Mesendoderm (in vitro differentiated cells): ENCODE measurements around the gene OSBPL6.

ENCODE experiments used
- DNase-seq: peaks from one replicate; pipeline ENCODE4 v3.0.0; 2013
- H2AK5ac ChIP-seq: 2 replicates; pipeline ENCODE4 v1.6.1; 2013; ENCODE audit warnings: low read length, inconsistent platforms
- H2BK120ac ChIP-seq: 2 replicates; pipeline ENCODE4 v1.6.1; 2013; ENCODE audit warnings: low read depth, mild to moderate bottlenecking, low read length, moderate library complexity, mixed read lengths
- H2BK15ac ChIP-seq: replicated peaks from 2 replicates; pipeline ENCODE4 v1.6.1; 2013; ENCODE audit warnings: low read depth, mild to moderate bottlenecking, moderate library complexity
- H2BK5ac ChIP-seq: 2 replicates; pipeline ENCODE4 v1.6.1; 2013; ENCODE audit warnings: low read length, inconsistent platforms
- H3K18ac ChIP-seq: 2 replicates; pipeline ENCODE4 v1.6.1; 2013; ENCODE audit warnings: mild to moderate bottlenecking, low read length, mixed read lengths
- H3K23ac ChIP-seq: one replicate; pipeline ENCODE4 v1.6.1; 2013; ENCODE audit warnings: low read length
- H3K27ac ChIP-seq: 2 replicates; pipeline ENCODE4 v1.5.1; 2013; ENCODE audit warnings: low read depth, mild to moderate bottlenecking, inconsistent platforms, low read length, moderate library complexity
- H3K27me3 ChIP-seq: 2 replicates; pipeline ENCODE4 v1.6.1; 2013; ENCODE audit warnings: low read length, control low read depth, mild to moderate bottlenecking, inconsistent platforms; ENCODE audit not compliant: insufficient read depth, poor library complexity
- H3K36me3 ChIP-seq: 2 replicates; pipeline ENCODE4 v1.6.1; 2013; ENCODE audit warnings: low read length, inconsistent platforms; ENCODE audit not compliant: control insufficient read depth, insufficient read depth
- H3K4ac ChIP-seq: one replicate; pipeline ENCODE4 v1.6.1; 2013; ENCODE audit warnings: low read depth, mild to moderate bottlenecking, low read length, moderate library complexity
- H3K4me1 ChIP-seq: 2 replicates; pipeline ENCODE4 v1.6.1; 2013; ENCODE audit warnings: low read depth, low read length, inconsistent platforms; ENCODE audit not compliant: control insufficient read depth
- H3K4me2 ChIP-seq: 2 replicates; pipeline ENCODE4 v1.6.1; 2013; ENCODE audit warnings: low read length
- H3K4me3 ChIP-seq: 2 replicates; pipeline ENCODE4 v1.5.1; 2013; ENCODE audit warnings: mild to moderate bottlenecking, low read length
- H3K56ac ChIP-seq: one replicate; pipeline ENCODE4 v1.6.1; 2013; ENCODE audit warnings: low read length
- H3K79me1 ChIP-seq: 2 replicates; pipeline ENCODE4 v1.6.1; 2013; ENCODE audit warnings: low read length, inconsistent platforms
- H3K79me2 ChIP-seq: 2 replicates; pipeline ENCODE4 v1.6.1; 2013; ENCODE audit warnings: mild to moderate bottlenecking, low read length; ENCODE audit not compliant: control insufficient read depth, insufficient read depth
- H3K9ac ChIP-seq: 2 replicates; pipeline ENCODE4 v1.6.1; 2013; ENCODE audit warnings: low read length, inconsistent platforms
- H4K5ac ChIP-seq: one replicate; pipeline ENCODE4 v1.6.1; 2013; ENCODE audit warnings: low read length
- H4K8ac ChIP-seq: one replicate; pipeline ENCODE4 v1.6.1; 2013; ENCODE audit warnings: low read depth, mild to moderate bottlenecking, control low read depth, low read length, moderate library complexity
- WGBS: extraction: QIAGEN DNeasy Blood & Tissue Kit; methylation state at CpG from one replicate; pipeline ENCODE4 v1.1.7; 2013; ENCODE audit warnings: low lambda C conversion rate, missing lambda C conversion rate; ENCODE audit not compliant: insufficient coverage; ENCODE audit errors: extremely low coverage; 5-methylcytosine and 5-hydroxymethylcytosine counted together

The OSBPL6 gene

GRCh38 chr2:178331474-178332432 lies 137.4 kb downstream of the OSBPL6 start:
- no peaks in the 10 kb centered on the region for H3K79me1 ChIP-seq
- no peak overlapping the region for H2BK5ac ChIP-seq
- H3K4me1 ChIP-seq, result no peaks in the 10 kb centered on the region
- no peak overlapping the region for H3K4me2 ChIP-seq
- H3K23ac ChIP-seq, result no peak overlapping the region
- no peaks in the 10 kb centered on the region for H3K36me3 ChIP-seq
- no peak overlapping the region for H2AK5ac ChIP-seq
- no peak overlapping the region for H3K27ac ChIP-seq
- no peaks in the 10 kb centered on the region for H3K27me3 ChIP-seq
- H3K79me2 ChIP-seq, result no peaks in the 10 kb centered on the region
- H4K5ac ChIP-seq, result no peak overlapping the region
- H2BK120ac ChIP-seq, result no peak overlapping the region
- H3K4ac ChIP-seq, result no peak overlapping the region
- 100% methylated on average over 1 of the region's 9 CpGs for WGBS
- H2BK15ac ChIP-seq, result no peak overlapping the region
- no peak overlapping the region for H3K4me3 ChIP-seq
- DNase-seq, result no peak
- H3K56ac ChIP-seq, result no peak overlapping the region
- H4K8ac ChIP-seq, result no peak overlapping the region
- H3K9ac ChIP-seq, result no peak overlapping the region
- H3K18ac ChIP-seq, result no peak overlapping the region

GRCh38 chr2:178333851-178334250 lies 139.5 kb downstream of the OSBPL6 start:
- no peak overlapping the region for H2BK15ac ChIP-seq
- H2BK120ac ChIP-seq, result no peak overlapping the region
- no peak overlapping the region for H3K23ac ChIP-seq
- no peak overlapping the region for H3K27ac ChIP-seq
- no peak overlapping the region for H3K9ac ChIP-seq
- no peak overlapping the region for H3K18ac ChIP-seq
- no peak overlapping the region for H3K56ac ChIP-seq
- no peak overlapping the region for H3K4ac ChIP-seq
- no peaks in the 10 kb centered on the region for H3K79me1 ChIP-seq
- no peak overlapping the region for H3K4me2 ChIP-seq
- H3K4me1 ChIP-seq, result no peaks in the 10 kb centered on the region
- no peak overlapping the region for H2AK5ac ChIP-seq
- no peak overlapping the region for H4K8ac ChIP-seq
- no peaks in the 10 kb centered on the region for H3K36me3 ChIP-seq
- H4K5ac ChIP-seq, result no peak overlapping the region
- WGBS, result no CpG with 5 or more reads among the region's 3 CpGs
- no peaks in the 10 kb centered on the region for H3K79me2 ChIP-seq
- H2BK5ac ChIP-seq, result no peak overlapping the region
- H3K4me3 ChIP-seq, result no peak overlapping the region
- DNase-seq, result no peak
- no peaks in the 10 kb centered on the region for H3K27me3 ChIP-seq

DNA sequence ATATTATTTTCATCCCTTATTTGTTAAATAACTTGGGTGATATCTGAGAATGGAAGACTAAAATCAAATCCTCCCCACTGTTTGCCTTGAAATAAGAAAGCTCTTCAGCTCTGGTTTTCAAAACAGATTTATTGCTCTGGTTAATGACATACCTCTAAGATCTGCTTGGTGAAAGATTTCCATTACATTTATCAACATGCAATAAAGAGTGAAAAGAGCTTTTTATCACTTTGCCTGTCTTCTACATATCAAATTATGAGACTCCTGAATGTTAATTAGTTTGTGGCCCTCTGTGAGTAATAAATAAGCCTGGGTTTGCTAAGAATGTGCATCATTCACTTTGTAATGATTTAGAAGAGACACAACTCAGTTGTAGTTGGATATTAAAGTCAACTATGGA lies 140.9 kb downstream of the OSBPL6 start:
- Histone ChIP-seq H2BK120ac (no peak overlapping the region), H3K4ac (no peak overlapping the region)
- no peak for DNase-seq

GRCh38 chr2:178344121-178344520 lies 149.8 kb downstream of the OSBPL6 start:
- no peak overlapping the region for H3K4me2 ChIP-seq
- H3K4ac ChIP-seq, result no peak overlapping the region
- H4K5ac ChIP-seq, result no peak overlapping the region
- no peak overlapping the region for H3K23ac ChIP-seq
- H2BK120ac ChIP-seq, result no peak overlapping the region
- no peak overlapping the region for H3K4me3 ChIP-seq
- no peak overlapping the region for H3K27ac ChIP-seq
- H2BK15ac ChIP-seq, result no peak overlapping the region
- no peaks in the 10 kb centered on the region for H3K36me3 ChIP-seq
- no peaks in the 10 kb centered on the region for H3K27me3 ChIP-seq
- no peak for DNase-seq
- no peak overlapping the region for H3K18ac ChIP-seq
- no peak overlapping the region for H2BK5ac ChIP-seq
- no peak overlapping the region for H3K56ac ChIP-seq
- no peaks in the 10 kb centered on the region for H3K4me1 ChIP-seq
- no CpG with 5 or more reads among the region's 11 CpGs for WGBS
- no peak overlapping the region for H2AK5ac ChIP-seq
- no peak overlapping the region for H4K8ac ChIP-seq
- H3K79me2 ChIP-seq, result no peaks in the 10 kb centered on the region
- no peak overlapping the region for H3K9ac ChIP-seq
- no peaks in the 10 kb centered on the region for H3K79me1 ChIP-seq

More for the DNA sequence above, 140.9 kb downstream of the OSBPL6 start:
- no peak overlapping the region for H2BK15ac ChIP-seq
- no peaks in the 10 kb centered on the region for H3K36me3 ChIP-seq
- H3K23ac ChIP-seq, result no peak overlapping the region
- H2AK5ac ChIP-seq, result no peak overlapping the region
- no peaks in the 10 kb centered on the region for H3K79me2 ChIP-seq
- H3K79me1 ChIP-seq, result no peaks in the 10 kb centered on the region
- H3K4me1 ChIP-seq, result no peaks in the 10 kb centered on the region
- H3K4me2 ChIP-seq, result no peak overlapping the region
- no peak overlapping the region for H3K4me3 ChIP-seq
- H4K8ac ChIP-seq, result no peak overlapping the region
- H2BK5ac ChIP-seq, result no peak overlapping the region
- H3K18ac ChIP-seq, result no peak overlapping the region
- H3K27me3 ChIP-seq, result no peaks in the 10 kb centered on the region
- H4K5ac ChIP-seq, result no peak overlapping the region
- no peak overlapping the region for H3K27ac ChIP-seq
- H3K56ac ChIP-seq, result no peak overlapping the region
- no peak overlapping the region for H3K9ac ChIP-seq

DNA sequence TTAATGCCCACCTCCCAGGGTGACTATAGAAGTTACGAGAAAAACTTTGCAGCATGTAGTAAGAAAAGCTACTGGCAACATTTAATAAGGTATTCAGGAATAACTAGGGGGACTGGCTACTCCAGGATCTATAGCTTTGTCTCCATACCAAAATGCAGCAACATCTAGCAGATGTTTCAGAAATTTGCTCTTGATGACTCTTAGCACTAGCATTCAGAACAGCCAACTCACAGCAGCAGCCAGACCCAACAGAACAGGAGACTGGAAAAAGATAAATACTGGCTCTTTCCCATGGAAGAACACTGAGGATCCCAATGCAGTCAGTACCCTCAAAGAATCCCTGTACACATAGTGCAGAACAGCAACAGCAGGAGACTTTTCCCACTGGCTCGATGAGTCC lies 151.6 kb downstream of the OSBPL6 start:
- Histone ChIP-seq H2AK5ac (no peak overlapping the region), H3K36me3 (no peaks in the 10 kb centered on the region), H2BK120ac (no peak overlapping the region), H3K79me2 (no peaks in the 10 kb centered on the region), H2BK5ac (no peak overlapping the region), H3K18ac (no peak overlapping the region), H3K56ac (no peak overlapping the region), H3K4me2 (no peak overlapping the region), H4K5ac (no peak overlapping the region), H3K27ac (no peak overlapping the region), H2BK15ac (no peak overlapping the region), H3K9ac (no peak overlapping the region), H3K23ac (no peak overlapping the region), H3K4me3 (no peak overlapping the region), H3K4ac (no peak overlapping the region), H3K4me1 (no peaks in the 10 kb centered on the region), H3K27me3 (no peaks in the 10 kb centered on the region), H3K79me1 (no peaks in the 10 kb centered on the region), H4K8ac (no peak overlapping the region)
- no CpG with 5 or more reads among the region's 2 CpGs for WGBS
- DNase-seq, result no peak

GRCh38 chr2:178350051-178350450 lies 155.7 kb downstream of the OSBPL6 start:
- H3K36me3 ChIP-seq, result no peaks in the 10 kb centered on the region
- H3K56ac ChIP-seq, result no peak overlapping the region
- H3K9ac ChIP-seq, result no peak overlapping the region
- no peaks in the 10 kb centered on the region for H3K27me3 ChIP-seq
- H2BK15ac ChIP-seq, result no peak overlapping the region
- H3K4me3 ChIP-seq, result no peak overlapping the region
- H2BK5ac ChIP-seq, result no peak overlapping the region
- no peak overlapping the region for H3K23ac ChIP-seq
- no peak overlapping the region for H3K4me2 ChIP-seq
- H2AK5ac ChIP-seq, result no peak overlapping the region
- H2BK120ac ChIP-seq, result no peak overlapping the region
- H3K18ac ChIP-seq, result no peak overlapping the region
- H4K8ac ChIP-seq, result no peak overlapping the region
- H3K79me1 ChIP-seq, result no peaks in the 10 kb centered on the region
- H3K4ac ChIP-seq, result no peak overlapping the region
- DNase-seq, result no peak
- H4K5ac ChIP-seq, result no peak overlapping the region
- H3K4me1 ChIP-seq, result no peaks in the 10 kb centered on the region
- WGBS, result no CpG with 5 or more reads among the region's 3 CpGs
- H3K79me2 ChIP-seq, result no peaks in the 10 kb centered on the region
- no peak overlapping the region for H3K27ac ChIP-seq
